Stimulated activated CD8-positive, alpha-beta memory T cell treated with anti-CD3 and anti-CD28 coated beads, Interleukin-15, amount 100 ng/mL, for 1 hour (primary cell): ENCODE data around the gene USP15.

Experiments used
- DNase-seq: peaks from one replicate; pipeline ENCODE4 v3.0.0-alpha.2; 2020; ENCODE audit warnings: low read depth

USP15 gene

DNA sequence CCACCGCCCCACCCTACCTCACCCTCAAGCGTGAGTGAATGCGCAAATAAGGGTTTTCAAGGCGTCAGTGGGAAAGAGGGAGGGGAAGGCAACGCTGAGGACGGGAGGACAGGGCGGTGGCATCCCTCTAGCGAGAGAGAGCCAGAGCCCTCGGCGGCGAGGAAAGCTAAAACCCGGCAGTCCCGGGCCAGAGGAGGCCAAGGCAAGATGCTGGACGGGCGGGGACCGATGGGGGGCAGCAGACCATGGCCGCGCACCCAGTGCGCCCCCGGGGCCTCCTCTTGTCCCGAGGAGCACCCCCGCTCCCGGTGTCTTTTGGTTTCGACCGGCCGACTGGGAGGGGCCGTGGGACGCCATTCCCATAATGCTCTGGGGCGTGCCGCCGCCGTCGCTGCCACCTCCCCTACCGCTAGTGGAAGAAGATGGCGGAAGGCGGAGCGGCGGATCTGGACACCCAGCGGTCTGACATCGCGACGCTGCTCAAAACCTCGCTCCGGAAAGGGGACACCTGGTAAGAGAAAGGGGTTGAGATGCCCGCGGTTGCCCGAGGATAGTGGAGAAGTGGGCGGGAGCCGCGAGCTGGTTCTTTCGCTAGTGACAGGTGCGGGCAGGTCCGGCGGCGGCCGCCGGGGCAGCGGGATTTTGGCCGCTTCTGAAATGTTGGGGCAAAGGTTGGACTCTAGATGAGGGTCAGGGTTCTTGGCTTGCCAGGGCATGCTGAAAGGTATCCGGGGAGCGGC lies at the start of gene USP15:
USP15 (plus strand) TSS at position 412 of the 740 bp plus-strand sequence; CDS start at position 423, 11 bp downstream.
- peak; percentile 90 for DNase-seq

DNA sequence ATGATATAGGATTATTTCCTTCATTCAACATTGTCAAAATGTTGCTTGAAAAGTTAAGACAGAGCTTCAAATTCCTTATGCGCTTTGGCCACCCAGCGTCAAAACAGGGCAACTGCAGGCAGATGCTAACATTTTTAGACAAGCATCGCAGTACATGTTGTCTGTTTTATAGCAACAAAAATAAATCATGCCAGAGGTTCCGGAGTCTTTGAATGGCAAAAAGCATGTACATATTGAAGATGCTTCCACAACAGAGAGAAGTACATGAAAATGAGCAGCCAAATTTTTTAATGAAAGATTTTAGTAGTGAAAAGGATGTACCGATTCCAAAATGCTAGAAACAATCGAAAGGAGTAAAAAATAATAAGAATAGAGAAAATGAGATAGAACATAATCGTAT lies 49.8 kb upstream of the USP15 start:
- no peak for DNase-seq

DNA sequence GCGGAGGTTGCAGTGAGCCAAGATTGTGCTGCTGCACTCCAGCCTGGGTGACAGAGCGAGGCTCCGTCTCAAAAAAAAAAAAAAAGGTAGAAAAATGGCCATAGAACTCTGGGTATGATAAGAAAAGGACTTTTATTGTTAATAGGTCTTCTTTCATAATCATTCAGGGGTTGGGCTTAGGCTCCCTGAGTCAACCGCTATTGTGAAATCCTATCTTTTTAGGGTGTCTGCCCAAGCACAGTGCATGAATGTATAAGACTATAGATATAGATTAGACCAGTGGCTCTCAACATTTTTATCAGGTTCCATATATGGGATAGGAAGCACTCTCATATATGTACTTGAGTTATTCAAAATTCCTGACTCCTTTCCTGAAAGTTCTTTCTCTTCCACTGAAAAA lies 48.7 kb upstream of the USP15 start:
- DNase-seq, result no peak

DNA sequence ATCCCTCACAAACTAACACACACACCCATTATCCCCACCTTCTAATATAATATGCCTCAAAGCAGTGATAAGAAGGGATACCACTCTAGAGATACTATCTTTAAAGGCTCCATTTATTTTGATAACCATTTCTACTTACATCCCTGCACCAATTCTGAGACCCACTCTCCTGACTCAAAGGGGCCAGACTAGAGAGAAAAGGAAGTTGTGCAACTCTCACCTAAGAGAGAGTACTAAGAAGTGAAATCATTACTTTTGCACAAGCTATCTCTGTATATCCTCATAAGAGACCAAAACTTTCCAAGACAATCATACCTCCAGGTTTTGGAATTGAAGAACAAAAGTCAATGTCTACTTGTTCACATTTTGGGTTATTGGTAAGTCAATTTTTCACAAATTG lies 45.4 kb upstream of the USP15 start:
- DNase-seq, result no peak

DNA sequence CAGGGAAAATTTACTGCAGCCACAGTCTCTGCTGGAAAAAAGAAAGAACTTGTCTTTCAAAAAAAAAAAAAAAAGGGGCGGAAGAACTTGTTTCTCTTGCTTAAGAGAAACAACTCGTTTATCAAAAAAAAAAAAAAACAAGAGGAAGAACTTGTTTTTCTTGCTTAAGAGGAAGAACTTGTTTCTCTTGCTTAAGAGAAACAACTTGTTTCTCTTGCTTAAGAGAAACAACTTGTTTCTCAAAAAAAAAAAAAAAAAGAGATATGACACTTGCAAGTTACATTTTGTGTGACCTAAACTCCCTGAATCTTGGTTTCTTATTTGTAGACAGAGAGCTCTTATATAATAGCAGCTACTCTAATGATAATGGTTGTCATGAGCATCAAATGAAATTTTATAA lies 44.7 kb upstream of the USP15 start:
- DNase-seq, result no peak

DNA sequence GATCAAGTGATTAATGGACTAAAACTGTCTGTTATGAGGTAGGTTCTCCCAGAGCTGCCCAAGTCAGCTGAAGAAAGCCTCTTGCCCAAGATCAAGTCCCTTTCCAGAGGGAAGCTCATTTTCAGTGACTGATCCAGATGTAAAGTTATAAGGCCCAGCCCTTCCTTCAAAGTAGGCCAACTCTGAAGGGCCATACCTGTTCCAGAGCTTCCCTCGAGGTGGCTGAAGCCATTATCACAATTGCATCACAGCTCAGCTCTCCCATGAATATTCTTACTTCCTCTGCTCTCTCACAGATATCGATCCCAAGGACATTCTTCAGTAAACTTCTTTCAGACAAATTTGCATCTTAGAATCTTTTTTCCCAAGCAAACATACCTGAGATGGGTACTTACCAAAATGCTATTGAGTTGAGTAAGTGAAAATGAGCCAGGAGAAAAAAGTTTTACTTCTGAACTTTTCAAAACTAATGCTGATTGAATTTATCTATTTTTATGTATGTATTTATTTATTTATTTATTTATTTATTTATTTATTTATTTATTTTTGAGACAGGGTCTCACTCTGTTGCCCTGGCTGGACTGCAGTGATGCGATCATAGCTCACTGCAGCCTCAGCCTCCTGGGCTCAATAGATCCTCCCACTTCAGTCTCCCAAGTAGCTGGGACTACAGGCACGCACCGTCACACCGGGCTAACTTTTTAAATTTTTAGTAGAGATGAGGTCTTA lies 42.6 kb upstream of the USP15 start:
- no peak for DNase-seq

DNA sequence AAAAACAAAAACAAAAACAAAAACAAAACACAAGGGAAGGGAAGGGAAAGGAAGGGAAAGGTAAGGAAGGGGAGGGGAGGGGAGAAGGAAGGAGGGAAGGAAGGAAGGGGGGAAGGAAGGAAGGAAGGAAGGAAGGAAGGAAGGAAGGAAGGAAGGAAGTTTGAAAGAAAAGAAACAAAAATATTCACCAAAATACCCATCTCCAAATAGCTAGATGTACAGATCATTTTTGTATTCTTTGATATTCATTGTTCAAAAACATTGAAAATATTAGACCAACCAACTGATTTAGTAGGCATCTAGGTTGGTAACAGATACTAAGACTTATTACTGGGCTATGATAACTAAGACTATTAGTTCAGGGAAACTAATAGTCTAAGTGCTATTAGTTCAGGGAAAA lies 39.1 kb upstream of the USP15 start:
- no peak for DNase-seq

DNA sequence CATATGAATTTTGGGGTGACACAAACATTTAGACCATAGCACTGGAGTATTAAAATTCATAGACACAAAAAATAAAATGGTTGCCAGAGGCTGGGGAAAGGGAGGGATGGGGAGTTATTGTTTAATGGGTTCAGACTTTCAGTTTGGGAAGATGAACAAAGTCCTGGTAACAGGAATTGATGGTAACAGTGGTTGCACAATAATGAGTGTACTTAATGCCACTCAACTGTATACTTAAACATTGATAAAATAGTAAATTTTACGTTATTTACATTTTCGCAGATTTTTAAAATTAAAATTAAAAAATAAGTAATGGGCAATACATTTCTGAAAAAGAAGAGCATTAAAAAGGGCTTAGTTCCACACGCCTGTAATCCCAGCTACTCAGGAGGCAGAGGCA lies 35.6 kb upstream of the USP15 start:
- DNase-seq, result no peak

DNA sequence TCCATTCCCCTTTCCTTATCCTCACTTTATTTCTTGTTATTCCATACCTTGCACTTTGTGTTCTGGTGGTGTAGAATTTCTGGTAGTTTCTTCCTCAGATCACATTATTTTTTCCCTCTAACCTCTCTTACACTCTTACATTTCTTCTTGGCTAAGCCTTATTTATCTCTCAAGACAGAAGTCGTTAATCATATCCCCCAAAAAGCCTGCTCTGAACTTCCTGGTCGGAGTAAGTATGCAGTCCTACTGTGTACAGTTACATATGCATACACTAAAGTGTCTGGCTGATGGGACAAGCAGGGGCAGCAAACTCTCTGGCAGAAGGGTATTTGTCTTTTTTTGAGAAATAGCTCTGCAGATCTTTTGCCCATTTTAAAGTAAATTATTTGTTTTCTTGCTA lies 33.1 kb upstream of the USP15 start:
- no peak for DNase-seq

DNA sequence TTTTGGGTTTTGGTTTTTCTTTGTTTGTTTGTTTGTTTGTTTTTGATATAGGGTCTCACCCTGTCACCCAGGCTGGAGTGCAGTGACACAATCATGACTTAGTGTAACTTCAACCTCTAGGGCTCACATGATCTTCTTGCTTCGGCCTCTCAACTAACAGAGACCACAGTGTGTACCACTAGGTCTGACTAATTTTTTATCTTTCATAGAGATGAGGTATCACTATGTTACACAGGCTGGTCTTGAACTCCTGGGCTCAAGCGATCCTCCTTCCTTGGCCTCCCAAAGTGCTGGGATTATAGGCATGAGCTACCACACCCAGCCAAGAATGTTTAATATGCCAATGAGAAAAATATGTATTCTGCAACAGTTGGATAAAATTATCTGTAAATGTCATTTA lies 29.6 kb upstream of the USP15 start:
- DNase-seq, result no peak

DNA sequence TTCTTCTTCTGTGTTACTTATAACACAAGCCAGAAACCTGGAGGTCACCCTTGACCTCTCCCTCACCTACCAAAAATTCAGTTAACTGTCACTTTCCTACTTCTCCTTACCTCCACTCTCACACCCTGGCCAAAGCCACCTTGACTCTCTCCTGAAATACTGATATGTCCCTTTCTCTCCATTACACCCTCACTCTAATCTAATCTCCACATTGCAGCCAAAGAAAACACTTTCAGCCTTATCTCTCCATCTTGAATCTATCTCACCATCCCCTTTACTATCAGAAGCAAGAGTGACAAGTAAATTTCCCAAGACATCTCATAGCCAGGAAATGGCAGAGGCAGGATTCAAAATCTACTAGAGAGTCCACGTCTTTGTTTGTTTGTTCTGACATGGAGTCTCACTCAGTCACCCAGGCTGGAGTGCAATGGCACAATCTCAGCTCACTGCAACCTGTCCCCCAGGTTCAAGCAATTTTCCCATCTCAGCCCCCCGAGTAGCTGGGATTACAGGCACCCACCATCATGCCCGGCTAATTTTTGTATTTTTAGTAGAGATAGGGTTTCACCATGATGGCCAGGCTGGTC lies 28.0 kb upstream of the USP15 start:
- DNase-seq, result no peak

DNA sequence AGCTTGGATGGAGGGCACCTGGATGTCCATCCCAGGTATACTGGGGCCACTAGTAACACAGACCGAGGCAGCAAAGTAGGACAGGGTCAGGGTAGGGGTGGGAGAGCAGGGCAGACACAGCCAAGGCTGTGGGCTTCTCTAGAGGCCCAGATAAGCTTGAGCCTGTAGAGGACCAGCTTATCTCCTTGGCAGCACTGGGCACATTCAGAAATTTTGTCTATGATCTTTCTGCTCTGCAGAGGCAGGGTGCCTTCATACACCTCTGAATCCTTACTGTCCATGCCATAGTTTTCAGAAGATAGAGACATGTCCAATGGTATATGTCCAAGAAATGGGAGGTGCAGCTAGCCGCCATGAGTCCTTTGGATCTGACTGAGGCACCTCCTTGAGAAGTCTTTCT lies 26.4 kb upstream of the USP15 start:
- no peak for DNase-seq

DNA sequence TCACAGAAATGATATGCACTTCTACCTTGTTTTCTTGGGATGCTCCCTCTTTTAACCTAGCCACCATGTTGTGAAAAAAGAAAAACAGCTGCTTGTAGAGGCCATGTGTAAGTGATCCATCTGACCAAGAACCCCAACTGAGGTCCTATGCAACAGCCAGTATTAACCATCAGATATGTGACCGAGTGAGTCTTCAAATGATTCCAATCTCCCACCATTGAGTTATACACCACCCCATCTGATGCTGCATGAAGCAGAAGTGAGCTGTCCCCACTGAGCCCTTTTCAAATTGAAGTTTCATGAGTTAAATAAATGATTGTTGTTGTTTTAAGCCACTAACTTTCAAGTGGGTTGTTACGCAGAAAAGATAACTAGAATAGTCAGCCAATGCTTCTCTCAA lies 20.6 kb upstream of the USP15 start:
- no peak for DNase-seq

DNA sequence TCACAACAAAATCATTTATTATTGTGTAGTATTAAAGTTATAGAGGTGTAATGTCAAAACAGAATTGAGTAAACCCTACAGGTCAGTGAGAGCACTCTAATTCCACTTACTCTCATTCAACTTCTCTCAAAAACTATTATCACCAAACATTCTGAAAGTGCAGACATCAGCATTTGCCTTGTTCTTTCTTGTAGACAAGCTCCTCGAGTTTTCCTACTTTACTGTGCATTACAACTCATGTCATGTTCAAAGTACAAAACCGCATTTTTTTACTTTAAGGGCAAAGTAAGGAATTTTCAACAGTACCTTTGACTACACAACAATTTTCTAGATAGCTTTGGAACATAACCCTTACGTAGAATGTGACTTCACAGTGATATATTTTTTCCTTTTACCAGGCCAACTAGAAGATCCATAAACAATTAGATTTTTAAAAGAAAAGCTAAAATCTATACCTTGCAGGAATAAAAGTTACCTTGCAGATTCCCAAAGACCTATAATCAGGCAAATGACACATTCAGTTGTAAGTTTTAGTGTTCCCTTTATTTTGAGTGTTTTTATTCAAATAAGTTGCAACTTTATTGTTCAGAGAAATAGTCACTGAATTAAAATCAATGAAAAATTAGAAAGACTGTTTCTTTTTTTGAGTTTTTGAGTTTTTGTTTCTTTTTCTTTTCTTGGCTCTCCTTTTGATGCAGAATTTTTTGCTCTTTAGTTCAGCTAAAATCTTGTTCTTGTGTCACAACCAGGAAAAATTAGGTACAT lies 12.7 kb upstream of the USP15 start:
- no peak for DNase-seq

DNA sequence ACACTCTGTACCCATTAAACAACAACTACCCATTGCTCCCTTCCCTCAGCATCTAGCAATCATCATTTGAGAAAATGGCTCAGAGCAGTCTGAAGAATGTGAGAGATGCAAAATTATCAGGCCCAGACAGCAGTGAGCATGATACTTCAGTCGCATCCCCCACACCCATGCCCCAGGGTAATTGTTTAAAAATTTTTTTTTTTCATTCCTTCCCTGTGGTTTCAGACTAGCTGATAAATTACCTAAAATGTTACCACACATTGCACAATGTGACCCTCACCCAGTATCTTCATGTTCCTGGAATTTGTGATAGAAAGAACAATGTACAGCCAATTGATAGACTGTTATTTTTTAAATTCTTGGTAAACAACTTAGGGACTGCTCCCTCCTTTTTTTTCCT lies 11.3 kb upstream of the USP15 start:
- DNase-seq, result no peak

DNA sequence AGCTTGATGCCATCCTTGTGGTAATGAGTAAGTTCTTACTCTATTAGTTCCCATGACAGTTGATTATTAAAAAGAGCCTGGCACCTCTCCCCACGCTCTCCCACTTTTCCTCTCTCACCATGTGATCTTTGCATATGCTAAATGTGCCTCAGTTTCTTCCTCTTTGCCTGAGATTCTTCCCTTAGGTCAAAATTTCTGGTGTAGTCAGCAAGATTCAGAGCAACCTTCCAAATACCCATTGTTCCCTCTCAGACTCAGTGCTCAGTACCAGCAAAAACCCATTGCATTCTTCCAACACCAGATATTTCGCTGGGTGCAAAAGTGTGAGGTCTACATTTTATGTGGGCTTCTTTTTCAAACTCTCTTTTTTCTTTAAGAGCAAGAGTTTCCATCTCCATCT lies 10.8 kb upstream of the USP15 start:
- DNase-seq, result no peak

DNA sequence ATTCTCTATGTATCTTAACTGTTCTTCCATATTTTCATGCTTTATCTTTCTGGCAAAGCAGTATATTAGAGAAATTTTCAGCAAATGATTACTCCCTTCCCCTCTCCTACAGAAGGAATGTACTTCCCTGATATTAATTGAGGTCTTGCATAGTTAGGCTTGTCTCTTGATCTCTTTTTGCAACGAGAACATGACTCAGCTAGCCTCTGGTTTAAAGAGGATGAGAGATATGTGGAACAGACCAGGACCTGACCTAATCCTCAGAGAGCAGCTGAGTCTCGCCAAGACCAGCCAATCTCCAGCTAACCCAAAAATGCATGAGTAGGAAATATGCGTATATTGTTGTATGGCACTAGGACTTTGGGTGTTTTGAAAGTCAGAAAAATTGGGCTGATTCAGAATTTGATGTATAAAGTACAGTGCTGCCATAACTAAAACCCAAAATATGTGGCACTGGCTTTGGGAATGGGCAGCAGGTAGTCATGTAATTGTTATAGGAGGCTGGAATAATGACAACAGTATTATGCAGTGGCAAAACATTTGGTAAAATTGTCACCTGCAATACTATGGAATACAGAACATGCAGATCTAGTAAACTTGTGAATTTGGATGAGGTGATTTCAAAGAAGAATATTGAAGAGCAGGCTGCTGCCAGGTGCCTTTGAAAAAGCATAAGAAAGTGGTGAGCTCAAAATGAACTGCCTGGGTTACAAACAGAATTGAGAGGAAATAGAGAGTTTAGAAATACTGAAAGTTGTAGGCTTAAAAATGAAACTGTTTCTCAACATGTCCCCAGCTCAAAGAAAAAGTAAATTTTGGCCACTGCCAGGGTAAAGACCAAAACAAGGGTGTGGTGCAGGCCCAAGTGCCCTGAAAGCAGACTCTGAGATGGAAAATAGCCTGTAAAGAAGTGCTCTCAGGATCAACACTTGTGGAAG lies 9.3 kb upstream of the USP15 start:
- no peak for DNase-seq

DNA sequence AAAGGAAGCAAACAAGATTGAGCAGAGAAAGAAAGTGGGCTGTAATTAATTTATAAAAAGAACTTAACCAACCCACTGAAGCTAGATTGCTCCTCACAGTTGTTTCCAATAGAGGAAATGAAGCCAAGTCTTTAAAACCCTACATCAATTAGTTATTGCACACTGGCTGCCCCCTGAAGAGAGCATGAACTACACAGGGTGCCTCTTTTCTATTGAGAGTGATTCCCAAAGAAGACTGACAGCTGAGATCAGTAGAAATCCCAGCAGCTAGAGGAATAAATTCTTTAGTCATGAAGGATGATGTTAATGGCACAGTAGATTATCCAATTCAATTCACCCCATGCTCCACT lies 8.6 kb upstream of the USP15 start:
- no peak for DNase-seq

DNA sequence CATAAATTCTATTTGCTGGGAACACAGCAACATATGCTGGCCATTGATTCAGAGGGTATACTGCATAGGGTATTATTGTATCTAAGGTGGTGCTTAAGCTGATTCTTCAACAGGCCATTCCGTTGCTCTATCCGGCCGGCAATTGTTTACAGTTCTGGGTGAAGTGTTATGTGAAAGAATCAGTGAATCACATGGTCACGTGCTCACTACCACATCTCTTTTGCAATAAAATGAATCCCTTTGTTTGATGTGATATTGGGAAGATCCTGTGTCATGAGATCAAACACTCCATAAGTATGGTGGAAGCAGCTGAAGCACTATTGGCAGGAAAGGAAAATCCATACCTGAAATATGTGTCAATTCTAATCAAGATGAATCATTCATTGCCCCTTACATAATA lies 7.6 kb upstream of the USP15 start:
- no peak for DNase-seq

DNA sequence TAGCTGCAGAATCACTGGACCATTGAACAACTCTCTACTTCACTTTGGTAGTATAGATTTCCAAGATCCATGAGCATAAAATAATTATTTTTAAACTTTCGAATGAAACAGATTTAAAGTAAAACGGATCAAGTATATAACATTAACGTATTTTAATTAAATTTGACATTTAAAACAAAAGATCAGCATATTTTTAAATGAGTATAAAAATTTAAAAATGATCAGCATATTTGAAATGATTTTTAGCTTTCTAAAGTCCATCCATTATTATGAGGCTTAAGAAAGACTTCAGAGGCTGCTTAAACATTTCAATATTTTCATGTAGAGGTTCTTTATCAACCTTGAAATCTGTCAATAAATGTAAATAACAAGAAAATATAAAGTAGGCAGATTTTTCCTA lies 5.2 kb upstream of the USP15 start:
- no peak for DNase-seq

DNA sequence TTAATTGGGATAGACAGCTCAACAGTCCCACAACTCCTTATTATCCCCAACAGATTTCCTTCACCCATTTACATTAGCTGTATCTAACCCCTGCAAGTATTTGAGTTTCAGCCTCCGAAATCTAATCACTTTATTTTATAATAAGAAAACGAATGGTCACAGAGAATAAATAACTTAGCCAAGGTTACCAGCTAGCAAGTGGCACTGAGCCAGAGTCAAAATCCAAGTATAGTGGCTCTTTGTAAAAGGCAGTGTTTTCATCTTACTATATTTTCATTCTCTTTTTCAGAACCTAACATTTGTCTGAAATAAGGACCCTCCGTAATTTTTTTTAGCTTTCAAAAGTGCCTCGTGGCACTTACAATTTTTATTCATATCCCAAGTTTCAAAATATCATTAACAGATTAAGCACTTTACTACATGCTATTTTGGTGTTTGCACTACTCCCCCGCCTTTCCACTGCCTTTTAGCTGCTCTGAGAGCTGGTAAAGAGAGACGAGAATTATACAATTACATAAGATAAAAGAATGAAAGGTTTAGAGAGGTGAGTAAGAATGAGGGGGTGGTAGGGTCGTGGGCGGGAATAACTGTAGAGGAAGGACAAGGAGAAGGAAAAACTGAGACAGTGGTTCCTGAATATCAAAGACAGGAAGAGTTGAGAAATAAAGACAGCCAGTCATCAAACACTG lies 3.7 kb upstream of the USP15 start:
- no peak for DNase-seq
